SK-N-SH treated with all-trans-retinoic acid at 6 μM for 48 hours (cell line): ENCODE measurements around the gene DNM1L.

Experiments used
- ATAC-seq: fragments of 200-7000 bp; cut with Tn5 transposase; 3 replicates; pipeline ENCODE4 v1.9.1; 2020; ENCODE audit warnings: mild to moderate bottlenecking, moderate library complexity
- ARNTL ChIP-seq: fragments of 450-650 bp; formaldehyde crosslinking; IDR thresholded peaks from 2 replicates; pipeline ENCODE4 v1.5.0; 2020; ENCODE audit warnings: low read depth, mild to moderate bottlenecking, moderate library complexity, borderline replicate concordance
- CREB5 ChIP-seq: fragments of 250-450 bp; sonication (Bioruptor Pico); IDR thresholded peaks from 2 replicates; pipeline ENCODE4 v1.5.1; 2020; ENCODE audit warnings: low read depth, mild to moderate bottlenecking, moderate library complexity
- CSDC2 ChIP-seq: fragments of 250-450 bp; sonication (Bioruptor Pico); IDR thresholded peaks from 2 replicates; pipeline ENCODE4 v1.5.0; 2020; ENCODE audit warnings: mild to moderate bottlenecking, moderate library complexity
- CSRNP3 ChIP-seq: fragments of 250-450 bp; sonication (Bioruptor Pico); IDR thresholded peaks from 2 replicates; pipeline ENCODE4 v1.5.1; 2021; ENCODE audit warnings: mild to moderate bottlenecking, moderate library complexity
- GLIS3 ChIP-seq: fragments of 250-450 bp; sonication (Bioruptor Pico); IDR thresholded peaks from 2 replicates; pipeline ENCODE4 v1.5.0; 2020; ENCODE audit warnings: mild to moderate bottlenecking, moderate library complexity
- ISL1 ChIP-seq: fragments of 250-450 bp; sonication (Bioruptor Pico); IDR thresholded peaks from 2 replicates; pipeline ENCODE4 v2.1.2; 2022; ENCODE audit warnings: mild to moderate bottlenecking, moderate library complexity
- OSR1 ChIP-seq: fragments of 250-450 bp; sonication (Bioruptor Pico); IDR thresholded peaks from 2 replicates; pipeline ENCODE4 v1.8.0; 2022; ENCODE audit warnings: moderate library complexity, mild to moderate bottlenecking, inconsistent platforms
- PATZ1 ChIP-seq: fragments of 250-450 bp; sonication (Bioruptor Pico); IDR thresholded peaks from 2 replicates; pipeline ENCODE4 v1.8.0; 2020; ENCODE audit warnings: mild to moderate bottlenecking, moderate library complexity, borderline replicate concordance
- PPARA ChIP-seq: fragments of 250-450 bp; sonication (Bioruptor Pico); IDR thresholded peaks from 2 replicates; pipeline ENCODE4 v1.5.0; 2020; ENCODE audit warnings: mild to moderate bottlenecking, borderline replicate concordance
- RARB ChIP-seq: fragments of 250-450 bp; sonication (Bioruptor Pico); IDR thresholded peaks from 2 replicates; pipeline ENCODE4 v1.8.0; 2021; ENCODE audit warnings: mild to moderate bottlenecking, moderate library complexity
- SNAI2 ChIP-seq: fragments of 250-450 bp; sonication (Bioruptor Pico); IDR thresholded peaks from 2 replicates; pipeline ENCODE4 v1.5.0; 2020; ENCODE audit warnings: mild to moderate bottlenecking, moderate library complexity
- TCF4 ChIP-seq: fragments of 250-450 bp; sonication (Bioruptor Pico); IDR thresholded peaks from 2 replicates; pipeline ENCODE4 v1.8.0; 2021; ENCODE audit warnings: mild to moderate bottlenecking, moderate library complexity, borderline replicate concordance
- TOX ChIP-seq: fragments of 250-450 bp; sonication (Bioruptor Pico); IDR thresholded peaks from 2 replicates; pipeline ENCODE4 v1.8.0; 2021; ENCODE audit warnings: mild to moderate bottlenecking, moderate library complexity, borderline replicate concordance
- TSHZ2 ChIP-seq: fragments of 250-450 bp; sonication (Bioruptor Pico); IDR thresholded peaks from 2 replicates; pipeline ENCODE4 v1.5.0; 2020; ENCODE audit warnings: mild to moderate bottlenecking, moderate library complexity
- ZC3H10 ChIP-seq: fragments of 250-450 bp; sonication (Bioruptor Pico); IDR thresholded peaks from 2 replicates; pipeline ENCODE4 v1.5.1; 2021; ENCODE audit warnings: mild to moderate bottlenecking, moderate library complexity
- ZFP3 ChIP-seq: fragments of 250-450 bp; sonication (Bioruptor Pico); IDR thresholded peaks from 2 replicates; pipeline ENCODE4 v1.5.0; 2020; ENCODE audit warnings: mild to moderate bottlenecking, moderate library complexity
- ZFP30 ChIP-seq: fragments of 450-650 bp; formaldehyde crosslinking; IDR thresholded peaks from 2 replicates; pipeline ENCODE4 v1.5.0; 2022; ENCODE audit warnings: mild to moderate bottlenecking, moderate library complexity
- ZNF565 ChIP-seq: fragments of 450-650 bp; formaldehyde crosslinking; conservative IDR thresholded peaks from 2 replicates; pipeline ENCODE4 v1.5.0; 2020; ENCODE audit warnings: low read depth, mild to moderate bottlenecking, moderate library complexity
- ZNF70 ChIP-seq: fragments of 450-650 bp; formaldehyde crosslinking; IDR thresholded peaks from 2 replicates; pipeline ENCODE4 v1.5.0; 2020; ENCODE audit warnings: mild to moderate bottlenecking, moderate library complexity
- ZNF8 ChIP-seq: fragments of 450-650 bp; formaldehyde crosslinking; IDR thresholded peaks from 2 replicates; pipeline ENCODE4 v1.5.0; 2020; ENCODE audit warnings: mild to moderate bottlenecking, moderate library complexity

Gene DNM1L

GRCh38 chr12:32671930-32672780, 6.9 kb upstream of the DNM1L start:
- ATAC-seq: peak; percentile 93
- peak; percentile 96 for TF ChIP-seq TCF4 (CRISPR knock-in tag)
- TF ChIP-seq TSHZ2: 0 out of 2 replicates have a peak, but pooled peaks have one; percentile 39
- TF ChIP-seq ZNF8 (CRISPR knock-in tag): no peak
- TF ChIP-seq SNAI2 (CRISPR knock-in tag): peak; percentile 98

- TF ChIP-seq RARB (CRISPR knock-in tag): no peak
- no peak for TF ChIP-seq TCF4 (CRISPR knock-in tag)
- no peak for TF ChIP-seq TOX (CRISPR knock-in tag)
- ATAC-seq: peak; percentile 27
Measured at GRCh38 chr12:32679920-32680237, 778 bp downstream of the DNM1L start.

- TF ChIP-seq ZFP3 (CRISPR knock-in tag) (no peak), ZFP30 (no peak), PATZ1 (CRISPR knock-in tag) (no peak), TSHZ2 (no peak), ISL1 (CRISPR knock-in tag) (no peak), TOX (CRISPR knock-in tag) (no peak), CSRNP3 (CRISPR knock-in tag) (no peak), OSR1 (CRISPR knock-in tag) (no peak), ARNTL (no peak), ZC3H10 (no peak), PPARA (CRISPR knock-in tag) (no peak), ZNF8 (CRISPR knock-in tag) (no peak), CSDC2 (CRISPR knock-in tag) (no peak), RARB (CRISPR knock-in tag) (no peak), ZNF565 (CRISPR knock-in tag) (no peak), CREB5 (CRISPR knock-in tag) (no peak), ZNF70 (CRISPR knock-in tag) (no peak), TCF4 (CRISPR knock-in tag) (no peak), GLIS3 (CRISPR knock-in tag) (no peak)
- no peak for ATAC-seq
Measured at GRCh38 chr12:32680787-32681186, 1.7 kb downstream of the DNM1L start.
